ENCODE data around the gene ARSK. TPM values are rescaled to one million over a fixed set of nuclear protein-coding genes. Genes with fewer than 3 reads are reported as not detected.

Gene ARSK
- total RNA-seq (2016; rRNA removed; fragmentation: Illumina TruSeq; extraction: Trizol) (5.9 and 7.9 TPM in 2 replicates), polyA plus RNA-seq (2011; rRNA removed) (6.0 and 7.9 TPM in 2 replicates), polyA minus RNA-seq (2011; rRNA and poly(A)+ RNA removed; ENCODE audit: low replicate concordance) (3.8 and 3.9 TPM in 2 replicates), Bru-seq, nascent RNA (percentile 58 among the genes with signal in this experiment), BruChase-seq, experiment 1, labeled RNA remaining after a 6-hour chase (percentile 56 among the genes with signal in this experiment), BruChase-seq, experiment 2, labeled RNA remaining after a 2-hour chase (percentile 49 among the genes with signal in this experiment)
- total RNA-seq (2016; cell fraction: cytosol; rRNA removed; fragmentation: Illumina TruSeq; extraction: Trizol; ENCODE audit: low read depth), result 1.8 and 1.9 TPM in 2 replicates
- 5.8 and 7.1 TPM in 2 replicates for total RNA-seq (2016; cell fraction: insoluble cytoplasmic fraction; rRNA removed; fragmentation: Illumina TruSeq; extraction: Trizol)
- 3.2 and 4.5 TPM in 2 replicates for total RNA-seq (2016; cell fraction: membrane; rRNA removed; fragmentation: Illumina TruSeq; extraction: Trizol)
- total RNA-seq (2016; cell fraction: nucleus; rRNA removed; fragmentation: Illumina TruSeq; extraction: Trizol), result 9.3 and 9.9 TPM in 2 replicates
- 4.2 and 6.1 TPM in 2 replicates for polyA plus RNA-seq (2011; cell fraction: cytosol; rRNA removed)
- polyA plus RNA-seq (2011; cell fraction: nucleus; rRNA removed), result 1.6 and 2.2 TPM in 2 replicates
- polyA plus RNA-seq (2012), result 5.3 and 6.3 TPM in 2 replicates
- polyA plus RNA-seq (2016; cell fraction: cytosol; fragmentation: Illumina TruSeq; extraction: Trizol; ENCODE audit: low read depth), result 1.1 and 1.2 TPM in 2 replicates
- polyA plus RNA-seq (2016; cell fraction: insoluble cytoplasmic fraction; fragmentation: Illumina TruSeq; extraction: Trizol; ENCODE audit: low read depth), result 6.0 and 7.2 TPM in 2 replicates
- 2.6 and 3.0 TPM in 2 replicates for polyA plus RNA-seq (2016; cell fraction: membrane; fragmentation: Illumina TruSeq; extraction: Trizol; ENCODE audit: low read depth)
- 8.9 and 9.1 TPM in 2 replicates for polyA plus RNA-seq (2016; cell fraction: nucleus; fragmentation: Illumina TruSeq; extraction: Trizol; ENCODE audit: insufficient read depth, low read depth)
- polyA minus RNA-seq (2011; cell fraction: cytosol; rRNA and poly(A)+ RNA removed), result 5.4 and 5.8 TPM in 2 replicates
- 9.3 and 10.3 TPM in 2 replicates for polyA minus RNA-seq (2011; cell fraction: nucleus; rRNA and poly(A)+ RNA removed)
- long read RNA-seq, experiment 1, transcript ARSK-201 (8 exons, 3,354 nt), result major isoform, 5 of 16 reads
- long read RNA-seq, experiment 1, partial matches to known transcripts, result 6 of 16 reads
- long read RNA-seq, experiment 1, other reads (novel, unspliced or antisense), result 2 of 16 reads
- long read RNA-seq, experiment 2, partial matches to known transcripts, result 1 of 12 reads
- long read RNA-seq, experiment 2, other reads (novel, unspliced or antisense), result 7 of 12 reads

- peaks cover 0 to 3% of the 10 kb centered on the region in 2 experiments; a peak in 1 of 5 replicates for H3K36me3 ChIP-seq (replicated peaks in 1 of 2; ENCODE audit: control insufficient read depth in 1 of 2, insufficient read depth in 2 of 2, low read length in 2 of 2)
- peaks cover 32% of the 10 kb centered on the region for H3K4me1 ChIP-seq (ENCODE audit: insufficient read depth, low read length)
- peak within 1 kb of the TSS; percentile 92 for H3K27ac ChIP-seq (ENCODE audit: extremely low read length, insufficient read depth, low read length)
- FAIRE-seq (peak; percentile 95), DNase-seq (ENCODE audit: low spot score) (peak; percentile 97), ATAC-seq (peak; percentile 97)
- peak within 1 kb of the TSS; percentile 74 for H3K4me2 ChIP-seq (ENCODE audit: low read depth, low read length)
- H3K79me2 ChIP-seq (ENCODE audit: insufficient read depth, low read length), result peaks cover 51% of the 10 kb centered on the region
- H3K27me3 ChIP-seq (ENCODE audit: control insufficient read depth in 1 of 2, insufficient read depth in 2 of 2, low read length in 2 of 2), result no peaks in the 10 kb centered on the region; a peak in 1 of 5 replicates
- in situ Hi-C loops (cut with HindIII; ENCODE audit: extremely low pct_ligation_motif_present, low pct_unique_long_range_greater_than_20kb) (loop anchor here (10.0 kb wide), 1 partner anchor 290 kb away; no protein-coding TSS in a partner anchor), intact Hi-C loops (cut with micrococcal nuclease; ENCODE audit: unreplicated experiment) (loop anchor here (5.0 to 10.0 kb wide), 3 partner anchors 62 to 290 kb away; partner anchors contain the start of gene RFESD)
- TSS peak; percentile 62 for BruUV-seq (replicated peaks)
- no peaks in the 10 kb centered on the region for H4K20me1 ChIP-seq (ENCODE audit: insufficient read depth, low read length)
- 2% methylated on average over 30 of the region's 63 CpGs for WGBS (ENCODE audit: low lambda C conversion rate)
- peak within 1 kb of the TSS; percentile 91 for H2AFZ ChIP-seq (ENCODE audit: low read length)
- CTCF ChIA-PET (ENCODE audit: low intra/inter-chr PET ratio, low total read pairs), result no interaction called here
- no peaks in the 10 kb centered on the region for H3K9me3 ChIP-seq (ENCODE audit: low read length)
- POLR2A ChIA-PET, result interaction anchor here (0.9 to 1.3 kb wide), 8 partner anchors 9 to 1108 kb away, joined by 3 to 5 read pairs (median 3); partner anchors contain the start of genes CAST, RFESD and RHOBTB3
- H3K9ac ChIP-seq (ENCODE audit: insufficient read depth, low read depth, low read length), result peak within 1 kb of the TSS; percentile 76
- peak within 1 kb of the TSS; percentile 80 to 92 (median 85) for H3K4me3 ChIP-seq (replicated peaks in 1 of 3; ENCODE audit: insufficient read depth in 1 of 3, low read depth in 2 of 3, low read length in 3 of 3)
- TF ChIP-seq EED (CRISPR knock-in tag; IDR thresholded peaks at IDR 0.05) (no peak), AHR (CRISPR knock-in tag; IDR thresholded peaks at IDR 0.05) (peak; percentile 87), ZNF747 (CRISPR knock-in tag; IDR thresholded peaks at IDR 0.05; ENCODE audit: borderline replicate concordance) (0 out of 2 replicates have a peak, but pooled peaks have one; percentile 25), ZNF784 (CRISPR knock-in tag; IDR thresholded peaks at IDR 0.05; ENCODE audit: borderline replicate concordance) (peak; percentile 51; the same call in 1 of the 2 replicates), PLSCR1 (CRISPR knock-in tag; IDR thresholded peaks at IDR 0.05; ENCODE audit: borderline replicate concordance) (no peak), BCL6 (CRISPR knock-in tag; IDR thresholded peaks at IDR 0.05) (no peak; the same call in 1 of the 2 replicates), ZNF782 (CRISPR knock-in tag; IDR thresholded peaks at IDR 0.05; ENCODE audit: borderline replicate concordance) (no peak; the same call in 1 of the 2 replicates), ZNF143 (CRISPR knock-in tag; IDR thresholded peaks at IDR 0.05) (peak; percentile 94), HDAC1 (CRISPR knock-in tag; IDR thresholded peaks at IDR 0.05) (peak; percentile 44), TBX2 (CRISPR knock-in tag; IDR thresholded peaks at IDR 0.05; ENCODE audit: borderline replicate concordance) (peak; percentile 77), RNF2 (conservative IDR thresholded peaks at IDR 0.05; ENCODE audit: low read depth) (peak; percentile 40; the same call in 1 of the 2 replicates), TAF15 (IDR thresholded peaks at IDR 0.05; ENCODE audit: low read depth, low read length, poor library complexity, severe bottlenecking) (no peak), TCF7 (IDR thresholded peaks at IDR 0.05; ENCODE audit: low read depth) (no peak), KLF13 (CRISPR knock-in tag; IDR thresholded peaks at IDR 0.05) (no peak), ZNF614 (CRISPR knock-in tag; IDR thresholded peaks at IDR 0.05; ENCODE audit: borderline replicate concordance) (no peak; the same call in 1 of the 2 replicates), SNRNP70 (IDR thresholded peaks at IDR 0.05; ENCODE audit: low read depth, low read length) (no peak), ZFP1 (CRISPR knock-in tag; IDR thresholded peaks at IDR 0.05) (peak; percentile 74; the same call in 1 of the 2 replicates)
These were observed at the start of gene ARSK, which contains the start of gene SKIC3 for GRCh38 chr5:95554647-95555548. TSS of gene ARSK (plus strand) at chr5:95555101. CDS start at chr5:95555279, 178 bp downstream. TSS of gene SKIC3 (minus strand) at chr5:95554977. CDS start at chr5:95547150, 7,827 bp downstream.

Measured in HepG2 (cell line).